Endothelial cell of umbilical vein (primary cell): ENCODE data around the gene GNPTAB. TPM values are rescaled to one million over a fixed set of nuclear protein-coding genes. Genes with fewer than 3 reads are reported as not detected.

Experiments
- BruUV-seq: library from RNA; stranded (reverse); fragments of 400-500 nt; replicated peaks from 2 replicates; lab custom pipeline; 2021; lab: Mats Ljungman, UMichigan
- CTCF ChIA-PET: fragments of 300-600, 350-600 bp; sonication (Branson Sonifier 250); formaldehyde crosslinking; loops from one replicate; lab custom pipeline; 2021; ENCODE audit warnings: antibody characterized with exemption, inconsistent platforms; lab: Charles Lee
- POLR2A ChIA-PET: fragments of 300-600, 350-600 bp; sonication (Branson Sonifier 250); formaldehyde crosslinking; loops from one replicate; lab custom pipeline; 2021; ENCODE audit warnings: antibody characterized with exemption, inconsistent platforms; lab: Charles Lee
- DNase-seq: peaks from one replicate; pipeline ENCODE4 v3.0.0-alpha.2; 2011; ENCODE audit warnings: low read depth, low spot score
- FAIRE-seq: peaks from 2 replicates; lab custom pipeline; 2011; peaks lifted over from hg19 to GRCh38; lab: Jason Lieb, UNC
- H2AFZ ChIP-seq: 2 replicates; pipeline ENCODE4 v1.6.0; 2012; ENCODE audit warnings: low read depth, low read length, control low read depth, inconsistent platforms
- H3K27ac ChIP-seq: 2 replicates; pipeline ENCODE4 v1.5.1; 2011; ENCODE audit warnings: low read depth, mild to moderate bottlenecking, control low read depth, low read length, moderate library complexity; ENCODE audit not compliant: insufficient read depth
- H3K27me3 ChIP-seq, 2 experiments: 2 replicates each; pipeline versions ENCODE4 v1.6.0 to v1.6.1; 2011; ENCODE audit warnings: low read length in 2 of 2, mixed read lengths in 1 of 2; ENCODE audit not compliant: control insufficient read depth in 2 of 2, insufficient read depth in 2 of 2
- H3K36me3 ChIP-seq, 2 experiments: 2 replicates in 1 of 2; 3 replicates in 1 of 2; pipeline ENCODE4 v1.5.1; 2011; ENCODE audit warnings: low read length in 2 of 2, mild to moderate bottlenecking in 1 of 2, moderate library complexity in 1 of 2; ENCODE audit not compliant: control insufficient read depth in 2 of 2, insufficient read depth in 2 of 2; ENCODE audit errors: extremely low read depth in 1 of 2
- H3K4me1 ChIP-seq: 3 replicates; pipeline ENCODE4 v1.5.1; 2011; ENCODE audit warnings: mild to moderate bottlenecking, low read length; ENCODE audit not compliant: control insufficient read depth, insufficient read depth; ENCODE audit errors: extremely low read depth
- H3K4me2 ChIP-seq: 2 replicates; pipeline ENCODE4 v1.6.1; 2011; ENCODE audit warnings: low read length, control low read depth, mixed read lengths; ENCODE audit not compliant: insufficient read depth
- H3K4me3 ChIP-seq, 3 experiments: fragments of 200-600 bp in 1 of 3; sonication (generic), shearing (Covaris generic) in 1 of 3; replicated peaks in 1 of 3; 2 replicates each; pipeline ENCODE4 v1.5.1; 2011 to 2016; ENCODE audit warnings: control low read depth in 3 of 3, low read length in 3 of 3, mild to moderate bottlenecking in 2 of 3, inconsistent platforms in 1 of 3, low read depth in 1 of 3, moderate library complexity in 1 of 3; ENCODE audit not compliant: insufficient read depth in 1 of 3
- H3K79me2 ChIP-seq: 2 replicates; pipeline ENCODE4 v1.6.0; 2012; ENCODE audit warnings: low read length, inconsistent platforms; ENCODE audit not compliant: control insufficient read depth, insufficient read depth
- H3K9ac ChIP-seq: replicated peaks from 2 replicates; pipeline ENCODE3; 2011; ENCODE audit warnings: low read length, control low read depth; ENCODE audit not compliant: insufficient read depth; ENCODE audit errors: extremely low read depth
- H3K9me1 ChIP-seq: replicated peaks from 3 replicates; pipeline ENCODE4 v1.6.0; 2011; ENCODE audit warnings: mild to moderate bottlenecking, low read length; ENCODE audit not compliant: control insufficient read depth, insufficient read depth; ENCODE audit errors: extremely low read depth
- H3K9me3 ChIP-seq: replicated peaks from 2 replicates; pipeline ENCODE4 v1.5.1; 2012; ENCODE audit warnings: low read length, inconsistent platforms; ENCODE audit not compliant: control insufficient read depth, insufficient read depth
- H4K20me1 ChIP-seq: replicated peaks from 2 replicates; pipeline ENCODE3; 2011; ENCODE audit warnings: mild to moderate bottlenecking, low read length; ENCODE audit not compliant: control insufficient read depth, insufficient read depth; ENCODE audit errors: extremely low read depth
- EZH2 ChIP-seq: IDR thresholded peaks from 2 replicates; pipeline ENCODE4 v1.6.1; 2012; ENCODE audit warnings: borderline replicate concordance, low read depth, mild to moderate bottlenecking, moderate library complexity, low read length, inconsistent platforms; ENCODE audit not compliant: severe bottlenecking
- FOS ChIP-seq: IDR thresholded peaks from 2 replicates; pipeline ENCODE4 v1.6.1; 2011; ENCODE audit warnings: mild to moderate bottlenecking, low read length, moderate library complexity, borderline replicate concordance; ENCODE audit not compliant: insufficient read depth
- GATA2 ChIP-seq: IDR thresholded peaks from 2 replicates; pipeline ENCODE4 v1.7.0; 2011; ENCODE audit warnings: low read depth, mild to moderate bottlenecking, moderate library complexity, mixed read lengths, low read length; ENCODE audit not compliant: insufficient read length, insufficient read depth
- JUN ChIP-seq: IDR thresholded peaks from 2 replicates; pipeline ENCODE4 v1.6.1; 2011; ENCODE audit warnings: borderline replicate concordance, low read depth; ENCODE audit not compliant: insufficient read length, insufficient read depth
- dilution Hi-C: fragments of 300-500 bp; cut with MboI; formaldehyde crosslinking; loops from one replicate; pipeline ENCODE4 v1.15.0; 2019; ENCODE audit warnings: low sequenced_read_pairs; ENCODE audit not compliant: extremely low pct_ligation_motif_present
- intact Hi-C: fragments of 100-400 bp; cut with micrococcal nuclease; formaldehyde crosslinking; loops from one replicate; pipeline ENCODE4 v1.10.0; 2022
- polyA plus RNA-seq, 4 experiments: library from polyadenylated mRNA; depleted of rRNA in 3 of 4; stranded (reverse) in 3 of 4; unstranded in 1 of 4; fragments of >200 nt; gene quantifications; 2 replicates each; pipeline versions ENCODE4 v1.2.1 to v1.2.3, GENCODE V29; 2011 to 2012; ENCODE audit warnings: missing spikeins in 1 of 4
- total RNA-seq: library from RNA; stranded (reverse); gene quantifications from 2 replicates; pipeline ENCODE4 v1.2.3, GENCODE V29; 2021
- TF ChIP-seq, protein P1 (sequence below): IDR thresholded peaks from 2 replicates; pipeline ENCODE4 v1.6.1; 2011; ENCODE audit not compliant: insufficient read depth, insufficient read length

GNPTAB gene
- total and polyA plus RNA-seq, 2 donors (not counting 3 experiments of a cell fraction or from before 2014, with no cell fraction given) = 15.6 to 39.5 TPM

DNA sequence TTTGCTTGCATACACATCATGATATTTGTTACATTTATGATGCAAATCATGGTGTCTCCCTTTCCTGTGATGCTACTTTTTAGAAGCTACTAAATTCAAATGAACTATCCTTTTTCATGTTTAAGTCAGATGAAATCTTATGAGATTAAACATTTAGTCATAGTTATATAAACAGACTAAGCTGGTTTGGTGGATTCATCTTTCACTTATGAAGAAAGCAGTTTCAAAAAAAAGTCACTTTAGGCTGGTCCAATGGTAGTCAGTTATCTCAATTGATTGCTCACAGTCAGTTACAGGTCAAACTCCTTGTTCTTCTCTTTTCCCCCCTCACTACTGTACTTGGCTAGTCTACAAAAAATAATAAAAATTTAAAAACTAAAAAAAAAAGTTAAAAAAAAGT lies 111.2 kb downstream of the GNPTAB start:
- H3K4me3 ChIP-seq = no peak overlapping the region
- peaks cover 2% of the 10 kb centered on the region for H3K79me2 ChIP-seq
- no TSS peak for BruUV-seq
- no peaks in the 10 kb centered on the region for H3K9me1 ChIP-seq
- no peak overlapping the region for H3K9ac ChIP-seq
- CTCF ChIA-PET = no interaction called here
- TF ChIP-seq FOS (no peak), JUN (no peak)
- H3K4me1 ChIP-seq = no peaks in the 10 kb centered on the region
- dilution Hi-C loops = no loop called here
- no peak for FAIRE-seq
- H3K27ac ChIP-seq = no peak overlapping the region
- POLR2A ChIA-PET = no interaction called here
- no peak overlapping the region for H3K4me2 ChIP-seq
- H3K27me3 ChIP-seq = no peaks in the 10 kb centered on the region
- H4K20me1 ChIP-seq = no peaks in the 10 kb centered on the region
- no peak for DNase-seq
- H3K9me3 ChIP-seq = no peaks in the 10 kb centered on the region
- intact Hi-C loops = no loop called here
- H2AFZ ChIP-seq = no peak overlapping the region
- no peaks in the 10 kb centered on the region for H3K36me3 ChIP-seq

DNA sequence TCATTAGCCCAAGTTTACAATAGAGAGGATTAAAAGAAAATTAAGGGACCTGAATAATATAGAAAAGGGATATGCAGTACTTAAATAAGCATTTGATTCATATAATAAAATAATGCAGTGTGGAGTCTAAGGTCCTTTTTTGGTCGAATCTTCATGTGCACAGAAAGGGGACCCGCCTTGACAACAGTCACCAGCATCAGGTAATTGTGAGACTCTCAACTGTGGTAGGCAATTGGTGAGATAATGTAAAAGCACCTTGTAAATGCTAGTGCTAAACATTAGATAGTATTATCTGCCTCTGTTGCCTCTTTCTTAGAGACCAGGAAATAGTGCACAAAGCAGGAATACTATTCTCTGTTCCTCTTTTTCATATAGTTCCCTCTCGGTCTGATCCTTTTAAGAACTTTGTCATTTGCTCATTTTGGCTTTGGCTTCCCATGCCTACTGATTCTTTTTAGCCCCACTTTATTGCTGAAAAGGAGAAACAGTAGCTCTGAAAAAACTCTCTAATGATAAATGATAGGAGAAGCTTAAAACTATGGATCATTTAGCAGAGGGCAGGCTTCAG lies 115.8 kb downstream of the GNPTAB start:
- intact Hi-C loops = no loop called here
- Histone ChIP-seq H3K9ac (no peak overlapping the region), H2AFZ (no peak overlapping the region), H3K36me3 (no peaks in the 10 kb centered on the region), H3K4me3 (no peak overlapping the region), H3K9me3 (no peaks in the 10 kb centered on the region), H3K4me1 (no peaks in the 10 kb centered on the region), H3K4me2 (no peak overlapping the region), H3K79me2 (peaks cover 8% of the 10 kb centered on the region), H3K9me1 (no peaks in the 10 kb centered on the region), H3K27me3 (no peaks in the 10 kb centered on the region), H3K27ac (no peak overlapping the region), H4K20me1 (no peaks in the 10 kb centered on the region)
- FAIRE-seq (no peak), DNase-seq (no peak)
- ChIA-PET CTCF (interaction anchor here (1.8 kb wide), 1 partner anchor 44 kb away, joined by 8 read pairs; no protein-coding TSS in a partner anchor), POLR2A (no interaction called here)
- BruUV-seq = no TSS peak
- dilution Hi-C loops = no loop called here
- TF ChIP-seq FOS (no peak), EZH2 (no peak), JUN (no peak), GATA2 (no peak)
- TF ChIP-seq, protein P1, sequence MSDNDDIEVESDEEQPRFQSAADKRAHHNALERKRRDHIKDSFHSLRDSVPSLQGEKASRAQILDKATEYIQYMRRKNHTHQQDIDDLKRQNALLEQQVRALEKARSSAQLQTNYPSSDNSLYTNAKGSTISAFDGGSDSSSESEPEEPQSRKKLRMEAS = no peak
